Measurements from ENCODE around the gene SIGLEC12. TPM values are rescaled to one million over a fixed set of nuclear protein-coding genes. Genes with fewer than 3 reads are reported as not detected.

SIGLEC12 gene
- polyA plus RNA-seq, 2 of the 4 experiments (the other 2 are of a cell fraction), result not detected

DNA sequence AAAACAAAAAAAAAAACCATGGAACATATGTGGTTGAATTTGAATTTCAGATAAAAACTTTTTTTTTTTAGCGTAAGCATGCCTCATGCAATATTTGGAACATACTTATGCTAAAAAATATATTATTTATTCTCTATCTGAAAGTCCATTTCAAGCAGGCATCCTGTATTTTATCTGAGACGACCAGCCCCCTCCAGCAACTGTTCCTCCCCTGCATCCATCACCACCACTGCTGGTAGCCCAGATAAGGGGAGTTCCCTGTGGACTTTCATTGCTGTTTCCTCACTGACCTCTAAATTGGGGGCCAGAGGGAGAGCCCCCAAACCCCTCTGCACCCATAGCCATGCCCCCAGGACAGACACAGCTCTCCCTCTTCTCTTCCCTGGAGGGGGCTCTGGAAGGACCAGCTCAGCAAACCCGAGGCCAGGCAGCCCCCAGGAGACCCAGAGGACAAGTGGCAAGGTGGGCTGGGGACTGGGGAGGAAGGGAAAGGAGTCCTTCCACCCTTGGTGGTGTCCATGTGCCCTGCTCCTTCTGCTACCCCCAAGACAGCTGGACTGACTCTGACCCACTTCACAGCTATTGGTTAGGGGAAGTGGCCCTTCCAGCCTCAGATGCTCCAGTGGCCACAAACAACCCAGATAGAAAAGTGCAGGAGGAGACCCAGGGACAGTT, 6.6 kb upstream of the SIGLEC12 start:
- ChIA-PET CTCF (interaction anchor here (1.0 kb wide), 1 partner anchor 35 kb away, joined by 3 read pairs; no protein-coding TSS in a partner anchor), POLR2A (no interaction called here)
- WGBS (ENCODE audit: missing lambda C conversion rate), result 11% methylated on average over 3 of the region's 3 CpGs
- no peaks in the 10 kb centered on the region for H3K4me1 ChIP-seq
- FAIRE-seq (no peak), DNase-seq (ENCODE audit: low read depth in 1 of 2, low spot score in 1 of 2) (no peak), ATAC-seq (no peak)
- H3K9me3 ChIP-seq, result no peaks in the 10 kb centered on the region; the same call in 2 of the 3 replicates
- H3K4me2 ChIP-seq, result no peak overlapping the region
- H3K27ac ChIP-seq, result no peak overlapping the region
- H3K4me3 ChIP-seq, result no peak overlapping the region
- TF ChIP-seq FOSB (CRISPR knock-in tag; IDR thresholded peaks at IDR 0.05) (no peak), SMC3 (IDR thresholded peaks at IDR 0.05) (no peak), KDM1A (IDR thresholded peaks at IDR 0.05; ENCODE audit: low read depth) (no peak), ESRRA (IDR thresholded peaks at IDR 0.05; ENCODE audit: borderline replicate concordance, low read length) (no peak), HOXA7 (CRISPR knock-in tag; IDR thresholded peaks at IDR 0.05) (no peak), HOXB5 (CRISPR knock-in tag; IDR thresholded peaks at IDR 0.05) (no peak), HEYL (CRISPR knock-in tag; IDR thresholded peaks at IDR 0.05) (no peak), NFE2L2 (conservative IDR thresholded peaks at IDR 0.05; ENCODE audit: low read length) (no peak), RFX5 (IDR thresholded peaks at IDR 0.05) (no peak), PHF8 (IDR thresholded peaks at IDR 0.05; ENCODE audit: borderline replicate concordance, low read depth) (no peak), CHD4 (IDR thresholded peaks at IDR 0.05; ENCODE audit: borderline replicate concordance) (no peak)
- TF ChIP-seq, protein P1, sequence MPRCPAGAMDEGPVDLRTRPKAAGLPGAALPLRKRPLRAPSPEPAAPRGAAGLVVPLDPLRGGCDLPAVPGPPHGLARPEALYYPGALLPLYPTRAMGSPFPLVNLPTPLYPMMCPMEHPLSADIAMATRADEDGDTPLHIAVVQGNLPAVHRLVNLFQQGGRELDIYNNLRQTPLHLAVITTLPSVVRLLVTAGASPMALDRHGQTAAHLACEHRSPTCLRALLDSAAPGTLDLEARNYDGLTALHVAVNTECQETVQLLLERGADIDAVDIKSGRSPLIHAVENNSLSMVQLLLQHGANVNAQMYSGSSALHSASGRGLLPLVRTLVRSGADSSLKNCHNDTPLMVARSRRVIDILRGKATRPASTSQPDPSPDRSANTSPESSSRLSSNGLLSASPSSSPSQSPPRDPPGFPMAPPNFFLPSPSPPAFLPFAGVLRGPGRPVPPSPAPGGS (IDR thresholded peaks at IDR 0.05), result no peak

DNA sequence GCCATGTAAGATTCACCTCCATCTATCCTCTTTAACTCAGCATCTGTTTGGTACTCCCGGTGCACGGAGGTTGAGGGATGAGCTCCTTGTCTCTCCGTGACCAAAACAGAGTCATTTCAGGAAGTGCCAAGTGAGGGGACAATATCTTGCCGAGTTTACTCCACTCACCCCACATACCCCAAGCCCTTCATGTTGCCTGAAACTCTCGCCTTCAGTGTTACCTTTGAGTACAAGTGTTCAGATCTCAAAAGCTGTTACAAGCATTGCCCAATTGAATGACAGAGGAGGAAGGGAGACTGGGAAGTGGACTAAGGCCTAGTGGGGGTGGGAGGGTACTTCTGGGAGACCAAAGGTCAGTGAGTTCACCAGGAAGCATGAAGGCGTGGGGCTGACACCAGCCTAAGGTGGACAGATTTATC, 6.0 kb upstream of the SIGLEC12 start:
- H3K9me3 ChIP-seq, result no peaks in the 10 kb centered on the region; the same call in 2 of the 3 replicates
- POLR2A ChIA-PET, result no interaction called here
- H3K27ac ChIP-seq, result no peak overlapping the region
- H3K4me2 ChIP-seq, result no peak overlapping the region
- no peak overlapping the region for H3K4me3 ChIP-seq
- 21% methylated on average over 6 of the region's 6 CpGs for WGBS (ENCODE audit: missing lambda C conversion rate)
- H3K4me1 ChIP-seq, result no peaks in the 10 kb centered on the region
- ATAC-seq (no peak), DNase-seq (ENCODE audit: low read depth in 1 of 2, low spot score in 1 of 2) (no peak), FAIRE-seq (no peak)
- no peak for TF ChIP-seq EHF (CRISPR knock-in tag; IDR thresholded peaks at IDR 0.05)
- TF ChIP-seq POLR2AphosphoS2 (conservative IDR thresholded peaks at IDR 0.05; ENCODE audit: low read length), result no peak
- TF ChIP-seq ZSCAN20 (CRISPR knock-in tag; IDR thresholded peaks at IDR 0.05), result no peak
- no peak for TF ChIP-seq NR3C1 (IDR thresholded peaks at IDR 0.05)
- TF ChIP-seq FOSB (CRISPR knock-in tag; IDR thresholded peaks at IDR 0.05), result no peak
- no peak for TF ChIP-seq JUN (IDR thresholded peaks at IDR 0.05)
- TF ChIP-seq ZC3H11A (IDR thresholded peaks at IDR 0.05), result no peak
- no peak for TF ChIP-seq NFE2L2 (conservative IDR thresholded peaks at IDR 0.05; ENCODE audit: low read length)
- TF ChIP-seq, protein P2, sequence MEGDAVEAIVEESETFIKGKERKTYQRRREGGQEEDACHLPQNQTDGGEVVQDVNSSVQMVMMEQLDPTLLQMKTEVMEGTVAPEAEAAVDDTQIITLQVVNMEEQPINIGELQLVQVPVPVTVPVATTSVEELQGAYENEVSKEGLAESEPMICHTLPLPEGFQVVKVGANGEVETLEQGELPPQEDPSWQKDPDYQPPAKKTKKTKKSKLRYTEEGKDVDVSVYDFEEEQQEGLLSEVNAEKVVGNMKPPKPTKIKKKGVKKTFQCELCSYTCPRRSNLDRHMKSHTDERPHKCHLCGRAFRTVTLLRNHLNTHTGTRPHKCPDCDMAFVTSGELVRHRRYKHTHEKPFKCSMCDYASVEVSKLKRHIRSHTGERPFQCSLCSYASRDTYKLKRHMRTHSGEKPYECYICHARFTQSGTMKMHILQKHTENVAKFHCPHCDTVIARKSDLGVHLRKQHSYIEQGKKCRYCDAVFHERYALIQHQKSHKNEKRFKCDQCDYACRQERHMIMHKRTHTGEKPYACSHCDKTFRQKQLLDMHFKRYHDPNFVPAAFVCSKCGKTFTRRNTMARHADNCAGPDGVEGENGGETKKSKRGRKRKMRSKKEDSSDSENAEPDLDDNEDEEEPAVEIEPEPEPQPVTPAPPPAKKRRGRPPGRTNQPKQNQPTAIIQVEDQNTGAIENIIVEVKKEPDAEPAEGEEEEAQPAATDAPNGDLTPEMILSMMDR (IDR thresholded peaks at IDR 0.05), result no peak
- TF ChIP-seq SREBF2 (IDR thresholded peaks at IDR 0.05), result no peak
- TF ChIP-seq, protein P3, sequence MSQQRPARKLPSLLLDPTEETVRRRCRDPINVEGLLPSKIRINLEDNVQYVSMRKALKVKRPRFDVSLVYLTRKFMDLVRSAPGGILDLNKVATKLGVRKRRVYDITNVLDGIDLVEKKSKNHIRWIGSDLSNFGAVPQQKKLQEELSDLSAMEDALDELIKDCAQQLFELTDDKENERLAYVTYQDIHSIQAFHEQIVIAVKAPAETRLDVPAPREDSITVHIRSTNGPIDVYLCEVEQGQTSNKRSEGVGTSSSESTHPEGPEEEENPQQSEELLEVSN (IDR thresholded peaks at IDR 0.05; ENCODE audit: borderline replicate concordance, low read depth), result no peak
- CTCF ChIA-PET, result interaction anchor here (0.7 kb wide), 1 partner anchor 8 kb away, joined by 3 read pairs; no protein-coding TSS in a partner anchor
